NCI-H187 treated with DMSO at 0.1 percent for 48 hours (cell line): ENCODE results near the gene RCOR1.
"Not testable (repeated sequence)": the region's sequence is repeated elsewhere in the genome, so short reads cannot be mapped to it uniquely, and the experiment has no call there.

Experiments used
- DNase-seq: peaks from one replicate; lab custom pipeline; 2025; lab: John Stamatoyannopoulos, UW

Gene RCOR1

DNA sequence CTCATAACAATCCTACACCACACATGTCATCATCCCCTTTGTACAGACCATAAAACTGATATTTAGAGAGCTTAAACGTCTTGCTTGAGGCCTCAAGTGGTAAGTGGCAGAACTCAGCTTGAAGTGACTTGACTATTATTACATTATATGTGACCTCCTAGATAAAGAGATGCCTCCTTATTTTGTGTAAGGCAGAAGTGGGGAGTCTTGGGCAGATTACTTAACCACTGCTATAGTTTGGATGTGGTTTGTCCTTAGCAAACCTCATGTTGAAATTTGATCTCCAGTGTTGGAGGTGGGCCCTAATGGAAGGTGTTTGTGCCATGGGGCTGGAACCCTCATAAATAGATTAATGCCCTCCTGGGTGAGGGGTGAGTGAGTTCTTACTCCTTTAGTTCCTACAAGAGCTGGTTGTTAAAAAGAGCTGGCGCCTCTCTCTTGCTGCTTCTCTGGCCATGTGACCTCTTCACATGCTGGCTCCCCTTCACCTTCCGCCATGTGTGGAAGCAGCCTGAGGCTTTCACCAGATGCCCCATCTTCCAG, 37.4 kb downstream of the RCOR1 start:
- DNase-seq: no peak

DNA sequence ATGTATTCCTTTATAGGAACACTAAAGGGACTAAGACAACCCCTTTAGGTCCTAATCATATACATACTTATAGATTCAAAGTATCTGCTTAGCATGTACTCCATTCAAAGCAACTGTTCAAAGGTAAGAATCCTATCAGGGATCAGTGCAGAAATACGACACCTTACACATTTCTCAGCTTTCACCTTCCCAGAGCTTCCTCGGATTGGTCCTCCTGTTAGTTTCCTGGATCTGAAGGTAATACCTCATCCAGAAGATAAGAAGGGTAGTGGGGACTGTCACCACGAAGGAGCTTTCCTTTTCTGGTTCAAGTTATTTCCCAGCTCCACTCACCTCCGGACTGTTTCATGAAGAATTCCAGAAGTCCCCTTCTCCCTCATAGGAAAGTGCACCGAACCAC, 38.0 kb downstream of the RCOR1 start:
- DNase-seq: no peak

DNA sequence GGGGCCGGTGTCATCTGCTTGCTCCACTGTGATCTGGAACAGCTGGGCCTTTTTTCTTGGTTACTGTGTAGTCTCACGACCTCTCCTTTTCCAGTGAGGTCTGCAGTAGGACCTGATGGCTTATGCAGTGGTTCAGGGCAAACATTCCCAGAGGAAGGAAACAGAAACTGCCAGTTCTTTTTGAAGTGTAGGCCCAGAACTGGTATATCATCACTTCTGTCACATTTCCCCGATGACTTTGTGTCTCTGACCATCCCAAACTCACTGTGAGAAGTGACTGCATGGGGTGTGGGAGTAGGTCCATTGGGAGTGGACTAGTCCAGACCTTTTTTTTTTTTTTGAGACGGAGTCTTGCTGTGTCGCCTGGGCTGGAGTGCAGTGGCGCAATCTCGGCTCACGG, 38.4 kb downstream of the RCOR1 start:
- DNase-seq: no peak

DNA sequence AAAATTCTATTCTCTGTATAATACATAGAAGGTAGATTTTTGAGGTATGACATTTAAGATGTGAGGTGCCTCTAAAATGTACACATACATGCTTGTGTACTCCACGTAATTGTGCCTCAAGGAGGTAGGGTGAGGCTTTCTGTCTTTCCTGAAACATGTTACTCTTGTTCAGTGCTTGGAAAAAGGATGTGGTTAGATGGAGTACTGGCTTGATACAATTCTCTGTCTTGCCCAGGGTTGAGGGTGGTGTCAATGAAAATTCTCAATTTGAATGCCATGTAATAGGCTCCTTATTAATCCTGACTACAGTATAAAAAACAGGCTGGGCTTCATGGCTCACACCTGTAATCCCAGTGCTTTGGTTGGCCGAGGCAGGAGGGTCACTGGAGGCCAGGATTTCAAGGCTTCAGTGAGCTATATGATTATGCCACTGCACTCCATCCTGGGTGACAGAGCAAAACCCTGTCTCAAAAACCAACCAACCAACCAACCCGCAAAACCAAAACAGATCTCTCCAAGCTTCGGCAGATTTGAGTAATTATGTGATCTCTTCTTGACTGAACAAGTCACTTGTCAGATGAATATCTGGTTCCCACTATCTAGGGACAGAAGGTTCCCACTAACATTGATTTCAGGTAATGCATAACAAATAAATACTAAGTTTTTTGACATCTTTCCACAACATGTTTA, 41.6 kb downstream of the RCOR1 start:
- DNase-seq: no peak

DNA sequence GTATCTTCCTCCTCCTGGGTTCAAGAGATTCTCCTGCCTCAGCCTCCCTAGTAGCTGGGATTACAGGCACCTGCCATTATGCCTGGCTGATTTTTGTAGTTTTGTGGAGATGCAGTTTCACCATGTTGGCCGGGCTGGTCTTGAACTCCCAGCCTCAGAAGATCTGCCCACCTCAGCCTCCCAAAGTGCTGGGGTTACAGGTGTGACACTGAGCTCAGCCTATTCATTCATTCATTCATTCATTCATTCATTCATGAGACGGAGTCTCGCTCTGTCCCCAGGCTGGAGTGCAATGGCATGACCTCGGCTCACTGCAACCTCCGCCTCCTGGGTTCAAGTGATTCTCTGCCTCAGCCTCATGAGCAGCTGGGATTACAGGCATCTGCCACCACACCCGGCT, 47.2 kb downstream of the RCOR1 start:
- not testable (repeated sequence) for DNase-seq

DNA sequence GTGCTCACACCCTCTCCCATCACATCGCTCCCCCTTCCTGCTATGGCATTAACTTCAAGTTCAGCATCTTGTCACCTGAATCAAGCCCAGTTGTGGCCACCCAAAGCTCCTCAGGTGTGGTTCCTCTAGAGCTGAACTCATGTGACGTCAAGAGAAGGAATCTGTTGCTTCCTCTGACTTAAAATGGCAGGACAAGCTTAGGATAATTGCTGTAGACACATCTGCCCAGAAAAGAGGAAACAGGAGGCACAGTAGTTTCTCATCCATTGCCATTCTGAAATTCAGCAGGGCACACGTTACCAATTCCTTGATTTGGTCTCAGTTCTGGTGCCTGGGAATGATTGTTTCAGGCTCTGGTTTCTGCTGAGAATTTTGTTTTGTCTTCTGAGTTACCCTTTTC, 52.1 kb downstream of the RCOR1 start:
- no peak for DNase-seq

DNA sequence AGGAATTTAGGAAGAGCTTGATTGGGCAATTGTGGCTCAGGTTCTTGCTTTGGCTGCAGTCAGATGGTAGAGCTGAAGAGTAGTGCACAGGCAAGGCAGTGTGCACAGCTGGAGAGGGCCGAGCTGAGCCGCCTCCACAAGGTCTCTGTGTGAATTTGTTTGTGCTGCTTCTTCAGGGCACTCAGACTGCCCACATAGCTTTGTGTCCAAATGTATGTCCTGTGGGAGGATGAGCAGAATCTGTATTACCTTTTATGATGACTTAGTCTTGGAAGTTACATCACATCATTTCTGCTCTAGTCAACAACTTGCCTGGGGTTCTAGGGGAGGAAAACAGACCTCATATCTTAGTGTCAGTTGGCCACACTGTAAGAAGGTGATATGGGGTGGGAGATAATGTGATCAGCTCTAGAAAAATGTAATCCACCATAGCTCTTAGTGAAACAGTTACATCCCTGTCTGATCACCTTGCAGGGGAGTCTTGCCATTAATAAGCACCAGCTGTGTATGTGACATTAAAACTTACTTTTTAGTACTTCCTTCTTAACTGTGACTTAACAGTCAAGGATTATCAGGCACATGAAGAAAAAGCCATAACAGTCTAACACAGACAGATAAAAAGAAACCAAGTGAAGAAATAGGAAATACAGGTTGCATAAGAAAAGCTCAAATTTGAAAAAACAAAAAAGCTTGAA, 53.4 kb downstream of the RCOR1 start:
- no peak for DNase-seq

DNA sequence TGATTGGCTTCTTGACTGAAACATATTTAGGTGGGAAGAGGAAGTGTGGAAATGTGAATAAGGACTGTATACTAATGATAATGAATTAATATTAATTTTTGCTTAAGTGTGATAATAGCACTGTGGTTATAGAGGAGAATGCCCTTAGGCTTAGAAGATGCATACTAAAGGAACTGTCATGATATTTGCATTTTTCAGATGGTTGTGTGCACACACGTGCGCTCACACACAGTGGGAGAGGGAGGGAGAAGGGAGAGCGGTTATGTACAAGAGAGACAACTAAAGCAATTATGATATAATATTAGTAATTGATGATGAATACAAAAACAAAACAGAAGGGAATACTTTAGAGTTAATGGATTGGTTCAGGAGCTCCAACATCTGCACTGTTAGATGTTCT, 54.2 kb downstream of the RCOR1 start:
- DNase-seq: no peak

DNA sequence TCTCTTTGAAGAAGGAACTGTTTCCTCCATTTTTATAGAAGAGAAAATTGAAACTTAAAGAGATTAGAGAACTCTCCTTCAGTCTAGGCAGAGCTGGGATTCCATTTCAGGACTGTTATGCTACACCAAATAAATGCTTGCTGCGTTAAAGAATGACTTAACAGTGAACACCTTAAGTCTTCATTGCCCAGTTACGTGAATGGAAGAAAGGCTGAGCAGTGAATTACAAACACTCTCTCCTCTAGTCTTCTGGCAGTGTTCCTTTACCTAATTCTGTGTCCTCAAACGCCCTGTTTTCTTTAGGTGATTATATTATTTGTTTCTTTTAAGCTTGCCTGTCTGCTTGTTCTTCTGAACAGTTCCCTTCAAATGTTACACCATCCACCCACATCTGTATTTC, 59.7 kb downstream of the RCOR1 start:
- no peak for DNase-seq

DNA sequence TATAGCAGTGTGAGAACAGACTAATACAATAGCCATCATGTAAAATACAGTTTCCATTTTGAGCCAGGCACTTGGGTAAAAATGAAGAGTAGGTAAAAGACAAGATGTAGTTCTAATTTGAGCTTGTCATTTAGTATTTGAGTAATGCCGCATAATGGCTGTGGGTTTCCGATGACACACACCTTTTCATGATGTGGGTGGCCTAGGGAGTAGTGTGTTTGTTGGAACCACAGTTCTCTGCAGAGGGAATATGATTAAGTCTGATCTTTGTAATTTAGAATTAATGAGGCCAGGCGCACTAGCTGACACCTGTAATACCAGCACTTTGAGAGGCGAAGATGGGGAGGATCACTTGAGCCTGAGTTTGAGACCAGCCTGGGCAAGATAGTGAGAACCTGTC, 61.8 kb downstream of the RCOR1 start:
- no peak for DNase-seq

DNA sequence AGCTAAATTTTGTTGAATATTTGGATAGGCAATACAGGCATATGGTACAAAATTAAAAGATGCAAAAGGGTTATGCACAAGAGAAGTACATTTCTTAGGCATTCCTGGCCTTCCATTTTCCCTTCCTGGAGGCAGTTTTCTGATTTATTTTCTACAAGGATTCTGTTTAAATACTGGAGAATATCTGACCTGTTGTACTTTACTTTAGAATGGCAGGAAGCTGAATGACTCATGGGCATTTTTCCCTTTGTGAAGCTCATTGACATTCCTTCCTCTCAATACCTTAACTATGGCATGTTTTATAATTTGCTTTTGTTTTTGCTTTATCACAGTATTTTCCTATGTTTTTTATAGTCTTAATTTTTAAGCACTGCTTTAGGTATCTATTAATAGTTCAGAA, 62.7 kb downstream of the RCOR1 start:
- DNase-seq: no peak

DNA sequence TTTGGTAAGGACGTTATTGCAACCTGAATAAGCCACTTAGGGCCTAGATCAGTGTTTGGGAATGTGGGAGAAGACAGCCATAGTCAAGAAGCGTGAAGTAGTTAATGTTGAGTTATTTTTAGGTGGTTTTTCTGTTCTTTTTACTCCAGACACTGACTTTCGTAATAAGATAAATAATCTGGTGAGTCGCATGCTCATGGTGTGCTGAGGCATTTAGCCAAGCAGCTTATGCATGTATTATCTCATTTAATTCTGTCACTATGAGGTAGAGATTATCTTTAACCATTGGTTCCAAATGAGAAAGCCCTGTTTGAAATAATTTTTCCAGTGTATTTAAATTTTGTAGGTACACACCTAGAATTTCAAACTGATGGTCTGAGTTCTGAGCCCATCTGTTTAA, 67.3 kb downstream of the RCOR1 start:
- DNase-seq: no peak

DNA sequence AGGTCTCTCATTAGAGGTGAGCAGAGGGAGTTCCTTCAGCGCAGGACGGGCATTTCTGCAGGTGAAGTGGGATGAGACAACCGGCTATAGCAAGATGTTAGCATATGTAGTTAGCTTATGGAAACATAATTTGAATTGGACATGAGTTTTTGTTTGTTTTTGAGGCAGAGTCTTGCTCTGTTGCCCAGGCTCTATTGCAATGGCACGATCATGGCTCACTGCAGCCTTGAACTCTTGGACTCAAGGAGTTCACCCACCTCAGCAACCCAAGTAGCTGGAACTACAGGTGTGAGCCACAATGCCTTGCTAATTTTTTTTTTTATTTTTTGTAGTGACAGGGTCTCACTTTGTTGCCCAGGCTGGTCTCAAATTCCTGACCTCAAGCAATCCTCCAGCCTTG, 69.2 kb downstream of the RCOR1 start:
- no peak for DNase-seq

DNA sequence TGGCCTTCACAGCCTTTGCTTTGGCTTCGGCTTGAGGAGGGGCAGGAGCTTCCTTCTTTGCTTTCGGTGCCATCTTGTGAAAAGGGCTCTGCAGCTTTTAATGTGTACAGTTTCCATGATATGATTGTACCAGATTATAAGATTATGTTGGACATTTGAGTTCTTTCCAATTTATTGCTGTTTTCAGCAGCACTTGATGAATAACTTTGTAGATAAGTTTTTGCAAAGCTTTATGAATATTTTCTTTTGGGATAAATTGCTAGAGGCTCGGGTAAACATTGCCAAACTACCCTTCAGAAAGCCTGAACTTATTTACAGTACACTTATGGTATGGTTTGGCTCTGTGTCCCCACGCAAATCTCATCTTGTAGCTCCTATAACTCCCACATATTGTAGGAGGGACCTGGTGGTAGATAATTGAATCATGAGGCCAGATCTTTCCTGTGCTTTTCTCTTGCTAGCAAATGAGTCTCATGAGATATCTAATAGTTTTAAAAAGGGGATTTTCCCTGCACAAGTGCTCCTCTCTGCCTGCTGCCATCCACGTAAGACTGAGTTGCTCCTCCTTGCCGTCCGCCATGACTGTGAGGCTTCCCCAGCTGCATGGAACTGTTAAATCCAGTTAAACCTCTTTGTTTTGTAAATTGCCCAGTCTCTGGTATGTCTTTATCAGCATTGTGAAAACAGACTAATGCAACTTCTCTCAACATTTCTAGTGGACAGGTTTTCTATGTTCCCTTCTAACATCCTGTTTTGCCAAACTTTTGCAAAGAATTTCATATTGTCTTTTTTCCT, 70.4 kb downstream of the RCOR1 start:
- DNase-seq: no peak

DNA sequence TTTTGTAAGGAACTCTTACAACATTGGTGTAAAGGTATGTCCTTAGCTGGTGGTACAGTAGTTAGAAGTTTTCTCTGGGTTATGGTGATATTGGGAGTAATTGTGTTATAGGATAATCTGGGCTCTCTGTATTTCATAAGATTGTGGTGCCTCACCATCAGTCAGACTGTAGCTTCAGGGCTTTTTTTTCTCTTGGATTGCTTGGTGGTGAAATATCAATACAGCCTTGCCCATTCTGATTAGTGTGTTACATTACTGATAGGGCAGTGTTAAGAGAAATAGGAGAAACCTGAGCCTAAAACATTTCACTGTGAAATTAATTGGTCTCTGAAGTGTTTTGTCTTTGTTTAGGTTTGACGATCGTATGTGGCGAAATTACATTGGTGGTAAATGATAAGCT, 71.0 kb downstream of the RCOR1 start:
- DNase-seq: no peak

DNA sequence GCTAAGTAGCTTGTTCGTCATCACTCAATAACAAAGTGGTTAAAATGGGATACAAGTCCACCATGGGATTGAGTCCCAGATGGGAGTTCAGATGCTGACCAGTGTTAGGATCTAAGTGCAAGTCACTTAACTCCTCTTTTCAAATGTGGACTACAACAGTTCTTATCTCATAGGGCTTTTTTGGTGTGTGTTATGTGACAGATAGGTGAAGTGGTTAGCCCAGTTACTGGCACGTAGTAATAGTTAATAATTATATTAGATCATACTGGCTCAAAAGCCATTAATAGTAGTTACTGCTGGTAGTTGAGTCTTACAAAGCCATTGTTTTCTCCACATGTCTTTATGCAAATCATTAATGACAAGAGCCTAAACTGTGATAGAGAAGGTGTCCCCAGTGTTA, 73.2 kb downstream of the RCOR1 start:
- DNase-seq: no peak

DNA sequence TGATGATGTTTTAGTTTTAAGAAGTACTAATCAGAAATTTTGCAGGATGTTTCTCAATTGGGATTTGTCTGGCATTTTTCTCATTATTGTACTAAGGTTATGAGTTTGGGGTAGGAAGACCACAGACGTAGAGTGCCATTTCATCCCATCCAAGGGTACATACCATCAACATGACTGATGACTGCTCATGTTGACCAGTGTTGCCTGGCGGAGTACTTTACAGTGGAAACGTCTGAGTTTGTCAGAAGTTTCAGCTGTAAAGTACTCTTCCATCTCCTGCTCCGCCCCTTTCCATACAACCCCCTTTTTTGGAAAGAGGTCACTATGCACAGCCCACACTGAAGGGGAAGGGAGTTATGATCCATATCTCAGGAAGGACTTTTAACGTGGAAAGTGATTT, 74.2 kb downstream of the RCOR1 start:
- DNase-seq: no peak

DNA sequence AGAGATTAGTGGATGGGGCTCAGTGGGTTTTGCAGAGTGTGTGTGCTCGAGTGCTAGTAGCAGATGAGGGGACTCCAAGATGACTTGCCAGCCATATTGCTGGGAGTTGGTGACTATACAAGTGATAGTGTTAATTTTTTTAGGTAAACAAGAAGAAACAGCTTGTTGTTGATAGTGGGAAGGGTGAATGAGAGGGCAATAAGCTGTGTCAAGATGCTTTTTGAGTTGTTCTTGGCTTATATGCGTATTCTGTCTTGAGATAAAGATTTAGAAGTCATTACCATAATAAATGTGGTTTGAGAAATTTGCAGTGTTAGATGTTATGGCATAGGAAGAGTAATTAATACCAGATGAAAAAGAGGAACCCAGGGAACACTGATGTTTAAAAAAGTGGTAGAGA, 75.3 kb downstream of the RCOR1 start:
- no peak for DNase-seq

DNA sequence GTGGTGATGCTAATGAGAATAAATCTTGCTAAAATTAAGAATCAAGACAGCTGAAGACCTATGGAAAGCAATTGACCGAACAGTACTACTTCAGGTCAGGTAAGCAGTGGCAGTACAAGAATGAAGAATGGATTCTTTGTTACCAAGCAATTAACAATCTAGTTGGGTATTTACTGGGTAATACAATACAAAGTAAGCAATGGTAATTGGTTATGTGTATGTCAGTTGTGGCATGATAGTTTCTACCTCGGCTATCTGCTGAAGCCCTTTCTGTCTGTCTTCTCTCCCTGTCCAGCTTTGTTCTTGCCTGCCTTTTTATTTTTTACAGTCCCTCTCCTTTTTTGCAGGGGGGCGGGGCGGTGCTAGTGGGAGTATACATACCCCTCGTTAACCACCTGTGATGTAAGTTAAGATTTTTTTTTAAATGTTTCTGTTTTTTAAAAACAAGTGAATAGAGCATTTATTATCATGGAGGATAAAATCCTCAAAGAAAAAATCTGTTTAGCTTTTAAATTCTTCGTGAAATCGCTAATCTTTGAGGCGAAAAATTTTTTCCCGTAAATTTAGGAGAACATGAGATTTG, 75.9 kb downstream of the RCOR1 start:
- DNase-seq: no peak

DNA sequence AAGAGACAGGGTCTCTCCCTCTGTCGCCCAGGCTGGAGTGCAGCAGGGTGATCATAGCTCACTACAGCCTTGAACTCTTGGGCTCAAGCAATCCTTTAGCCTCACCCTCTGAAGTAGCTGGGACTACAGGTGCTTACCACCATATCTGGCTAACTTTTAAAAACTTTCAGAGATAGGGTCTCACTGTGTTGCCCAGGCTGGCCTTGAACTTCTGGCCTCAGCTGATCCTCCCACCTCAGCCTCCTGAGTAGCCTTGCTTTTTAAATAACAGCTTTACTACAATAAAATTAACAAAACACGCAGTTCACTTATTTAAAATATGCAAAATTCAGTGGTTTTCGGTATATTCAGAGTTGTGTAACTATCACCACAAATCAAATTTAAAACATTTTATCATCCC, 79.0 kb downstream of the RCOR1 start:
- no peak for DNase-seq

DNA sequence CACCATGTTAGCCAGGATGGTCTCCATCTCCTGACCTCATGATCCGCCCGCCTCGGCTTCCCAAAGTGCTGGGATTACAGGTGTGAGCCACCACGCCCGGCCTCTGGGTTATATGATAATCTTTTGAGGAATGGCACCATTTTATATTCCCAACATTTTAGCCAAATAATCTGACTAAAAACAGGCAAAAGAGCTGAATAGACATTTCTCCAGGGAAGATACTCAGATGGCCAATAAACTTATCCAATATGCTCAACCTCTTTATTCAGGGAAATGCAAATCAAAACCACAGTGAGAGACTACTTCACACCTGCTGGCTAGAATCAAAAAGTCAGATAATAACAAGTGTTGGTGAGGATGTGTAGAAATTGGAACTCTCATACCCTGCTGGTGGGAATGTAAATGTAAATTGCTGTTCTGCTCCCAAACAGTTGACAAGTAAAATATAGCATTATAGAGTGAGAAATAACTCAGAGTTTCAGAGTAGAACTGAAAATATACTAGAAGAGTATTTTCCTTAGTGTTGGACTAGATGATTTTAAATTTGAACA, 80.0 kb downstream of the RCOR1 start:
- DNase-seq: no peak

DNA sequence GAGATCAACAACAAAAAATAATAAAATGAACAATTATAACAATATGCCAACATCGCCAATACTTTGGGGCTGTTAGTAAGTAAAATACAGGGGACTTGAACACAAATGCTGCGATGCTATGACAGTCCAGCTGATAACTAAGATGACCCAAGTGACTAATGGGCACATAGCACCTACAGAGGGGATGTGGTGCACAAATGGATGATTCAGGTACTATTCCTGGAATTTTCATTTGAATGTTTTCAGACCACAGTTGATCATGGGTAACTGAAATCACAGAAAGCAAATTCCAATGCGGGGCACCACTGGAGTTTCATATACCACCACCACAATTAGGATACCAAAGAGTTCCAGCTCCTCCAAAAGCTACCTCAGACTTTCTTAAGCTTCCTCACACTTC, 82.9 kb downstream of the RCOR1 start:
- no peak for DNase-seq
